MCF 10A (cell line): ENCODE measurements around the gene ATG16L2. TPM values are rescaled to one million over a fixed set of nuclear protein-coding genes. Genes with fewer than 3 reads are reported as not detected.
A peak's percentile ranks its signal among the peaks of the same experiment; 100 is the strongest.

ENCODE experiments used
- BruUV-seq: library from RNA; stranded (reverse); fragments of 400-500 nt; replicated peaks from 2 replicates; lab custom pipeline; 2021; lab: Mats Ljungman, UMichigan
- CTCF ChIA-PET: fragments of 300-600 bp; sonication (Branson Sonifier 250); formaldehyde crosslinking; extraction: SDS; loops from one replicate; lab custom pipeline; 2021; ENCODE audit warnings: antibody characterized with exemption, inconsistent platforms; lab: Yijun Ruan, JAX
- POLR2A ChIA-PET: fragments of 300-600, 350-650 bp; sonication (Branson Sonifier 250); formaldehyde crosslinking; extraction: SDS; loops from one replicate; lab custom pipeline; 2020; ENCODE audit warnings: antibody characterized with exemption, inconsistent platforms; lab: Yijun Ruan, JAX
- DNase-seq: peaks from one replicate; pipeline ENCODE4 v3.0.0-alpha.2; 2018; ENCODE audit not compliant: unreplicated experiment
- H3K27ac Mint-ChIP-seq: one replicate; pipeline ENCODE4 v1.8.0; 2022; ENCODE audit warnings: mild to moderate bottlenecking, low read depth, mixed read lengths; ENCODE audit not compliant: unreplicated experiment
- H3K27me3 Mint-ChIP-seq: one replicate; pipeline ENCODE4 v1.8.0; 2022; ENCODE audit warnings: mixed read lengths; ENCODE audit not compliant: insufficient read depth, unreplicated experiment
- H3K36me3 Mint-ChIP-seq: one replicate; pipeline ENCODE4 v1.8.0; 2022; ENCODE audit warnings: mild to moderate bottlenecking, moderate library complexity, mixed read lengths; ENCODE audit not compliant: insufficient read depth, unreplicated experiment
- H3K4me1 Mint-ChIP-seq: one replicate; pipeline ENCODE4 v1.8.0; 2022; ENCODE audit warnings: mixed read lengths; ENCODE audit not compliant: insufficient read depth, unreplicated experiment
- H3K4me3 Mint-ChIP-seq: one replicate; pipeline ENCODE4 v1.8.0; 2022; ENCODE audit warnings: mild to moderate bottlenecking, moderate library complexity, mixed read lengths; ENCODE audit not compliant: unreplicated experiment
- H3K9me3 Mint-ChIP-seq: one replicate; pipeline ENCODE4 v1.8.0; 2022; ENCODE audit warnings: mixed read lengths; ENCODE audit not compliant: unreplicated experiment
- intact Hi-C: fragments of 100-400 bp; cut with micrococcal nuclease; formaldehyde crosslinking; loops from 2 replicates; pipeline ENCODE4 v1.14.1; 2022
- total RNA-seq: library from RNA; stranded (reverse); gene quantifications from 2 replicates; pipeline ENCODE4 v1.2.3, GENCODE V29; 2022
- TF ChIP-seq, protein P1 (sequence below): fragments of 200-600 bp; IDR thresholded peaks from one replicate; pipeline ENCODE4 v1.8.0; 2022; ENCODE audit warnings: antibody characterized with exemption, mild to moderate bottlenecking; ENCODE audit not compliant: unreplicated experiment

Gene ATG16L2
- total RNA-seq, 1 experiment from 2014 or later: 11.2 TPM

DNA sequence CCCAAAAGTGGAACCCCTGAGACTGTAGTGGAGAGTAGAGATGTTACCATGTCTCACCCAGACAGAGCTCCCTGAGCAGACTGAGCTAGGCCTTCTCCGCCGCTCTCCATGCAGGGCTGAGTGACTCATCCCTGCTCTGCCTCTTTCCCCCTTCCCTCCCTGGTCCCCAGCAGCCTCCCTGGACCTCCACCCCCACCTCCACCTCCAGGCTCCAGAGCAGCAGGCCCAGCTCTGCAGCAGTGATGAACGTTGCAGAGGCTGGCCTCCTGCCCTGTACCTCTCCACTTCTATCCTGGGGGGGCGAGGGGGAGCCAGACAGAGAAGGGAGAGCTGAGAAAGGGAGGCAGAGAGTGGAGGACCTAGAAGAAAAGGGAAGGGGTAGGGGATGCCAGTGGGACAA, 42.7 kb upstream of the ATG16L2 start:
- Mint-ChIP-seq H3K9me3 (no peaks in the 10 kb centered on the region), H3K4me1 (peaks cover 10% of the 10 kb centered on the region), H3K27ac (no peak overlapping the region), H3K27me3 (no peaks in the 10 kb centered on the region), H3K4me3 (no peak overlapping the region), H3K36me3 (no peaks in the 10 kb centered on the region)
- no peak for DNase-seq
- BruUV-seq: no TSS peak
- TF ChIP-seq, protein P1, sequence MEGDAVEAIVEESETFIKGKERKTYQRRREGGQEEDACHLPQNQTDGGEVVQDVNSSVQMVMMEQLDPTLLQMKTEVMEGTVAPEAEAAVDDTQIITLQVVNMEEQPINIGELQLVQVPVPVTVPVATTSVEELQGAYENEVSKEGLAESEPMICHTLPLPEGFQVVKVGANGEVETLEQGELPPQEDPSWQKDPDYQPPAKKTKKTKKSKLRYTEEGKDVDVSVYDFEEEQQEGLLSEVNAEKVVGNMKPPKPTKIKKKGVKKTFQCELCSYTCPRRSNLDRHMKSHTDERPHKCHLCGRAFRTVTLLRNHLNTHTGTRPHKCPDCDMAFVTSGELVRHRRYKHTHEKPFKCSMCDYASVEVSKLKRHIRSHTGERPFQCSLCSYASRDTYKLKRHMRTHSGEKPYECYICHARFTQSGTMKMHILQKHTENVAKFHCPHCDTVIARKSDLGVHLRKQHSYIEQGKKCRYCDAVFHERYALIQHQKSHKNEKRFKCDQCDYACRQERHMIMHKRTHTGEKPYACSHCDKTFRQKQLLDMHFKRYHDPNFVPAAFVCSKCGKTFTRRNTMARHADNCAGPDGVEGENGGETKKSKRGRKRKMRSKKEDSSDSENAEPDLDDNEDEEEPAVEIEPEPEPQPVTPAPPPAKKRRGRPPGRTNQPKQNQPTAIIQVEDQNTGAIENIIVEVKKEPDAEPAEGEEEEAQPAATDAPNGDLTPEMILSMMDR: no peak
- ChIA-PET POLR2A (no interaction called here), CTCF (interaction anchor here (0.6 to 1.6 kb wide), 6 partner anchors 18 to 827 kb away, joined by 3 to 6 read pairs (median 4); partner anchors contain the start of gene STARD10)
- intact Hi-C loops: no loop called here

GRCh38 chr11:72772059-72772458, 42.2 kb upstream of the ATG16L2 start:
- Mint-ChIP-seq H3K9me3 (no peaks in the 10 kb centered on the region), H3K27me3 (no peaks in the 10 kb centered on the region), H3K4me3 (no peak overlapping the region), H3K27ac (no peak overlapping the region), H3K36me3 (no peaks in the 10 kb centered on the region), H3K4me1 (peaks cover 10% of the 10 kb centered on the region)
- intact Hi-C loops: no loop called here
- ChIA-PET CTCF (interaction anchor here (0.7 to 1.6 kb wide), 3 partner anchors 18 to 47 kb away, joined by 3 to 4 read pairs (median 4); partner anchors contain the start of gene STARD10), POLR2A (no interaction called here)
- DNase-seq: no peak
- no TSS peak for BruUV-seq
- TF ChIP-seq, protein P1: no peak

GRCh38 chr11:72773291-72773690, 40.9 kb upstream of the ATG16L2 start:
- no peaks in the 10 kb centered on the region for H3K27me3 Mint-ChIP-seq
- H3K27ac Mint-ChIP-seq: peak overlapping the region; percentile 4
- H3K36me3 Mint-ChIP-seq: no peaks in the 10 kb centered on the region
- ChIA-PET CTCF (interaction anchor here (1.6 to 2.4 kb wide), 2 partner anchors 21 to 48 kb away, joined by 4 to 17 read pairs; partner anchors contain the start of gene STARD10), POLR2A (interaction anchor here (0.6 to 0.7 kb wide), 3 partner anchors 19 to 125 kb away, joined by 3 to 4 read pairs (median 3); no protein-coding TSS in a partner anchor)
- TF ChIP-seq, protein P1: no peak
- peaks cover 10% of the 10 kb centered on the region for H3K4me1 Mint-ChIP-seq
- intact Hi-C loops: no loop called here
- no peak overlapping the region for H3K4me3 Mint-ChIP-seq
- no TSS peak for BruUV-seq
- DNase-seq: peak; percentile 62
- no peaks in the 10 kb centered on the region for H3K9me3 Mint-ChIP-seq

GRCh38 chr11:72773696-72774095, 40.5 kb upstream of the ATG16L2 start:
- Mint-ChIP-seq H3K9me3 (no peaks in the 10 kb centered on the region), H3K27me3 (no peaks in the 10 kb centered on the region), H3K4me3 (no peak overlapping the region), H3K27ac (no peak overlapping the region), H3K36me3 (no peaks in the 10 kb centered on the region), H3K4me1 (peaks cover 10% of the 10 kb centered on the region)
- no TSS peak for BruUV-seq
- ChIA-PET CTCF (interaction anchor here (1.6 to 2.4 kb wide), 2 partner anchors 20 to 49 kb away, joined by 4 to 17 read pairs; partner anchors contain the start of gene STARD10), POLR2A (interaction anchor here (0.6 to 0.7 kb wide), 3 partner anchors 19 to 125 kb away, joined by 3 to 4 read pairs (median 3); no protein-coding TSS in a partner anchor)
- DNase-seq: no peak
- intact Hi-C loops: no loop called here
- TF ChIP-seq, protein P1: no peak
